Endothelial cell of umbilical vein (primary cell): ENCODE measurements around the gene C1orf198. TPM values are rescaled to one million over a fixed set of nuclear protein-coding genes. Genes with fewer than 3 reads are reported as not detected.

Experiments
- BruUV-seq: library from RNA; stranded (reverse); fragments of 400-500 nt; replicated peaks from 2 replicates; lab custom pipeline; 2021; lab: Mats Ljungman, UMichigan
- CTCF ChIA-PET: fragments of 300-600, 350-600 bp; sonication (Branson Sonifier 250); formaldehyde crosslinking; loops from one replicate; lab custom pipeline; 2021; ENCODE audit warnings: antibody characterized with exemption, inconsistent platforms; lab: Charles Lee
- POLR2A ChIA-PET: fragments of 300-600, 350-600 bp; sonication (Branson Sonifier 250); formaldehyde crosslinking; loops from one replicate; lab custom pipeline; 2021; ENCODE audit warnings: antibody characterized with exemption, inconsistent platforms; lab: Charles Lee
- DNase-seq: peaks from one replicate; pipeline ENCODE4 v3.0.0-alpha.2; 2011; ENCODE audit warnings: low read depth, low spot score
- FAIRE-seq: peaks from 2 replicates; lab custom pipeline; 2011; peaks lifted over from hg19 to GRCh38; lab: Jason Lieb, UNC
- H2AFZ ChIP-seq: 2 replicates; pipeline ENCODE4 v1.6.0; 2012; ENCODE audit warnings: low read depth, low read length, control low read depth, inconsistent platforms
- H3K27ac ChIP-seq: 2 replicates; pipeline ENCODE4 v1.5.1; 2011; ENCODE audit warnings: low read depth, mild to moderate bottlenecking, control low read depth, low read length, moderate library complexity; ENCODE audit not compliant: insufficient read depth
- H3K27me3 ChIP-seq, 2 experiments: 2 replicates each; pipeline versions ENCODE4 v1.6.0 to v1.6.1; 2011; ENCODE audit warnings: low read length in 2 of 2, mixed read lengths in 1 of 2; ENCODE audit not compliant: control insufficient read depth in 2 of 2, insufficient read depth in 2 of 2
- H3K36me3 ChIP-seq, 2 experiments: 2 replicates in 1 of 2; 3 replicates in 1 of 2; pipeline ENCODE4 v1.5.1; 2011; ENCODE audit warnings: low read length in 2 of 2, mild to moderate bottlenecking in 1 of 2, moderate library complexity in 1 of 2; ENCODE audit not compliant: control insufficient read depth in 2 of 2, insufficient read depth in 2 of 2; ENCODE audit errors: extremely low read depth in 1 of 2
- H3K4me1 ChIP-seq: 3 replicates; pipeline ENCODE4 v1.5.1; 2011; ENCODE audit warnings: mild to moderate bottlenecking, low read length; ENCODE audit not compliant: control insufficient read depth, insufficient read depth; ENCODE audit errors: extremely low read depth
- H3K4me2 ChIP-seq: 2 replicates; pipeline ENCODE4 v1.6.1; 2011; ENCODE audit warnings: low read length, control low read depth, mixed read lengths; ENCODE audit not compliant: insufficient read depth
- H3K4me3 ChIP-seq, 3 experiments: fragments of 200-600 bp in 1 of 3; sonication (generic), shearing (Covaris generic) in 1 of 3; replicated peaks in 1 of 3; 2 replicates each; pipeline ENCODE4 v1.5.1; 2011 to 2016; ENCODE audit warnings: control low read depth in 3 of 3, low read length in 3 of 3, mild to moderate bottlenecking in 2 of 3, inconsistent platforms in 1 of 3, low read depth in 1 of 3, moderate library complexity in 1 of 3; ENCODE audit not compliant: insufficient read depth in 1 of 3
- H3K79me2 ChIP-seq: 2 replicates; pipeline ENCODE4 v1.6.0; 2012; ENCODE audit warnings: low read length, inconsistent platforms; ENCODE audit not compliant: control insufficient read depth, insufficient read depth
- H3K9ac ChIP-seq: replicated peaks from 2 replicates; pipeline ENCODE3; 2011; ENCODE audit warnings: low read length, control low read depth; ENCODE audit not compliant: insufficient read depth; ENCODE audit errors: extremely low read depth
- H3K9me1 ChIP-seq: replicated peaks from 3 replicates; pipeline ENCODE4 v1.6.0; 2011; ENCODE audit warnings: mild to moderate bottlenecking, low read length; ENCODE audit not compliant: control insufficient read depth, insufficient read depth; ENCODE audit errors: extremely low read depth
- H3K9me3 ChIP-seq: replicated peaks from 2 replicates; pipeline ENCODE4 v1.5.1; 2012; ENCODE audit warnings: low read length, inconsistent platforms; ENCODE audit not compliant: control insufficient read depth, insufficient read depth
- H4K20me1 ChIP-seq: replicated peaks from 2 replicates; pipeline ENCODE3; 2011; ENCODE audit warnings: mild to moderate bottlenecking, low read length; ENCODE audit not compliant: control insufficient read depth, insufficient read depth; ENCODE audit errors: extremely low read depth
- CTCF ChIP-seq, 2 donors: IDR thresholded peaks; 1 replicate in 1 of 2; 2 replicates in 1 of 2; pipeline ENCODE4 v1.5.1; 2011; ENCODE audit warnings: low read length in 2 of 2, mild to moderate bottlenecking in 2 of 2, moderate library complexity in 2 of 2, control low read depth in 1 of 2, inconsistent platforms in 1 of 2, low read depth in 1 of 2; ENCODE audit not compliant: insufficient read depth in 1 of 2; ENCODE audit errors: extremely low read depth in 1 of 2
- EZH2 ChIP-seq: IDR thresholded peaks from 2 replicates; pipeline ENCODE4 v1.6.1; 2012; ENCODE audit warnings: borderline replicate concordance, low read depth, mild to moderate bottlenecking, moderate library complexity, low read length, inconsistent platforms; ENCODE audit not compliant: severe bottlenecking
- FOS ChIP-seq: IDR thresholded peaks from 2 replicates; pipeline ENCODE4 v1.6.1; 2011; ENCODE audit warnings: mild to moderate bottlenecking, low read length, moderate library complexity, borderline replicate concordance; ENCODE audit not compliant: insufficient read depth
- GATA2 ChIP-seq: IDR thresholded peaks from 2 replicates; pipeline ENCODE4 v1.7.0; 2011; ENCODE audit warnings: low read depth, mild to moderate bottlenecking, moderate library complexity, mixed read lengths, low read length; ENCODE audit not compliant: insufficient read length, insufficient read depth
- JUN ChIP-seq: IDR thresholded peaks from 2 replicates; pipeline ENCODE4 v1.6.1; 2011; ENCODE audit warnings: borderline replicate concordance, low read depth; ENCODE audit not compliant: insufficient read length, insufficient read depth
- MAX ChIP-seq: IDR thresholded peaks from 2 replicates; pipeline ENCODE4 v1.6.1; 2011; ENCODE audit not compliant: insufficient read depth, insufficient read length
- MYC ChIP-seq: IDR thresholded peaks from one replicate; pipeline ENCODE4 v1.6.1; 2011; ENCODE audit warnings: mild to moderate bottlenecking, low read depth, low read length
- POLR2A ChIP-seq: IDR thresholded peaks from 2 replicates; pipeline ENCODE4 v1.6.1; 2012; ENCODE audit warnings: low read depth, mild to moderate bottlenecking, control low read depth, low read length
- POLR2AphosphoS5 ChIP-seq: IDR thresholded peaks from 2 replicates; pipeline ENCODE4 v1.6.1; 2012; ENCODE audit warnings: low read depth, mild to moderate bottlenecking, control low read depth, low read length, moderate library complexity; ENCODE audit not compliant: insufficient read depth
- dilution Hi-C: fragments of 300-500 bp; cut with MboI; formaldehyde crosslinking; loops from one replicate; pipeline ENCODE4 v1.15.0; 2019; ENCODE audit warnings: low sequenced_read_pairs; ENCODE audit not compliant: extremely low pct_ligation_motif_present
- intact Hi-C: fragments of 100-400 bp; cut with micrococcal nuclease; formaldehyde crosslinking; loops from one replicate; pipeline ENCODE4 v1.10.0; 2022
- polyA plus RNA-seq, 4 experiments: library from polyadenylated mRNA; depleted of rRNA in 3 of 4; stranded (reverse) in 3 of 4; unstranded in 1 of 4; fragments of >200 nt; gene quantifications; 2 replicates each; pipeline versions ENCODE4 v1.2.1 to v1.2.3, GENCODE V29; 2011 to 2012; ENCODE audit warnings: missing spikeins in 1 of 4
- total RNA-seq: library from RNA; stranded (reverse); gene quantifications from 2 replicates; pipeline ENCODE4 v1.2.3, GENCODE V29; 2021

Gene C1orf198
- total and polyA plus RNA-seq, 2 donors (not counting 3 experiments of a cell fraction or from before 2014, with no cell fraction given): 21.2 to 29.2 TPM

- Histone ChIP-seq H3K9ac (no peak overlapping the region), H3K9me1 (no peaks in the 10 kb centered on the region), H3K79me2 (no peaks in the 10 kb centered on the region), H3K36me3 (peaks cover 2 to 10% of the 10 kb centered on the region in 2 experiments), H3K4me1 (peaks cover 6% of the 10 kb centered on the region), H2AFZ (no peak overlapping the region), H3K9me3 (no peaks in the 10 kb centered on the region), H3K4me3 (no peak overlapping the region), H4K20me1 (no peaks in the 10 kb centered on the region), H3K4me2 (no peak overlapping the region), H3K27me3 (no peaks in the 10 kb centered on the region), H3K27ac (no peak overlapping the region)
- ChIA-PET CTCF (interaction anchor here (0.9 to 1.5 kb wide), 3 partner anchors 9 to 11 kb away, joined by 3 to 4 read pairs (median 4); no protein-coding TSS in a partner anchor), POLR2A (no interaction called here)
- no TSS peak for BruUV-seq
- no peak for TF ChIP-seq MYC
- no peak for TF ChIP-seq EZH2
- no peak for TF ChIP-seq FOS
- TF ChIP-seq POLR2A: no peak
- TF ChIP-seq JUN: no peak
- TF ChIP-seq CTCF (IDR thresholded peaks at IDR 0.05; ENCODE audit: extremely low read depth in 1 of 2, insufficient read depth in 1 of 2, low read depth in 1 of 2, low read length in 2 of 2): no peak
- TF ChIP-seq MAX: no peak
- no peak for TF ChIP-seq GATA2
- no peak for TF ChIP-seq POLR2AphosphoS5
- dilution Hi-C loops: no loop called here
- no peak for DNase-seq
- intact Hi-C loops: no loop called here
- no peak for FAIRE-seq
These were observed 39.3 kb upstream of the C1orf198 start for GRCh38 chr1:230907472-230908205.
